Subcutaneous abdominal adipose tissue (tissue), 5 donors: ENCODE results near the gene GJB4.

ENCODE experiments used
- H3K27ac ChIP-seq: one replicate; pipeline ENCODE4 v1.7.0; 2013; ENCODE audit warnings: low read depth, mild to moderate bottlenecking, inconsistent platforms, low read length, moderate library complexity
- H3K27me3 ChIP-seq, 5 donors: one replicate each; pipeline ENCODE4 v1.7.0; 2013; ENCODE audit warnings: low read length in 5 of 5, inconsistent platforms in 1 of 5; ENCODE audit not compliant: control insufficient read depth in 5 of 5, insufficient read depth in 4 of 5
- H3K36me3 ChIP-seq, 5 donors: one replicate each; pipeline ENCODE4 v1.7.0; 2013; ENCODE audit warnings: low read length in 5 of 5; ENCODE audit not compliant: control insufficient read depth in 5 of 5, insufficient read depth in 5 of 5
- H3K4me1 ChIP-seq, 5 donors: one replicate each; pipeline ENCODE4 v1.7.0; 2013; ENCODE audit warnings: low read length in 5 of 5, mild to moderate bottlenecking in 3 of 5, moderate library complexity in 1 of 5; ENCODE audit not compliant: control insufficient read depth in 5 of 5, insufficient read depth in 5 of 5
- H3K4me3 ChIP-seq, 5 donors: one replicate each; pipeline ENCODE4 v1.7.0; 2013; ENCODE audit warnings: low read length in 5 of 5, low read depth in 1 of 5
- H3K9ac ChIP-seq, 5 donors: one replicate each; pipeline ENCODE4 v1.7.0; 2013; ENCODE audit warnings: low read length in 5 of 5, mild to moderate bottlenecking in 4 of 5, moderate library complexity in 3 of 5
- H3K9me3 ChIP-seq, 5 donors: one replicate each; pipeline ENCODE4 v1.7.0; 2013; ENCODE audit warnings: low read length in 5 of 5; ENCODE audit not compliant: control insufficient read depth in 5 of 5
- donor health status: healthy.
- donor health status: healthy.
- donor health status: healthy.
- donor health status: healthy.
- donor health status: healthy.

Gene GJB4

GRCh38 chr1:34759503-34760357, at the start of gene GJB4:
Gene GJB4 (plus strand): TSS chr1:34759740. CDS start chr1:34761255, 1,515 bp downstream.
- Histone ChIP-seq H3K9ac (no peak within 1 kb of the TSS), H3K36me3 (no peaks in the 10 kb centered on the region), H3K27ac (no peak within 1 kb of the TSS), H3K4me1 (no peaks in the 10 kb centered on the region), H3K27me3 (peaks cover 6 to 27% (median 12%) of the 10 kb centered on the region in 5 donors), H3K9me3 (peaks cover 0 to 4% (median 0%) of the 10 kb centered on the region in 5 donors), H3K4me3 (no peak within 1 kb of the TSS)

- peaks cover 0 to 13% (median 11%) of the 10 kb centered on the region in 5 donors for H3K27me3 ChIP-seq
- H3K27ac ChIP-seq = no peak overlapping the region
- no peak overlapping the region for H3K4me3 ChIP-seq
- no peaks in the 10 kb centered on the region for H3K36me3 ChIP-seq
- peaks cover 0 to 5% (median 0%) of the 10 kb centered on the region in 5 donors for H3K4me1 ChIP-seq
- H3K9me3 ChIP-seq = no peaks in the 10 kb centered on the region
- no peak overlapping the region for H3K9ac ChIP-seq
Observed at GRCh38 chr1:34710812-34711211, 48.7 kb upstream of the GJB4 start.

- Histone ChIP-seq H3K9me3 (no peaks in the 10 kb centered on the region), H3K4me1 (peaks cover 0 to 5% (median 0%) of the 10 kb centered on the region in 5 donors), H3K9ac (no peak overlapping the region), H3K4me3 (no peak overlapping the region), H3K36me3 (no peaks in the 10 kb centered on the region), H3K27me3 (peaks cover 0 to 9% (median 6%) of the 10 kb centered on the region in 5 donors), H3K27ac (no peak overlapping the region)
Observed at GRCh38 chr1:34711485-34711884, 48.1 kb upstream of the GJB4 start.

GRCh38 chr1:34712007-34712688, 47.4 kb upstream of the GJB4 start:
- Histone ChIP-seq H3K36me3 (no peaks in the 10 kb centered on the region), H3K9ac (no peak overlapping the region), H3K27me3 (peaks cover 0 to 9% (median 6%) of the 10 kb centered on the region in 5 donors), H3K4me3 (no peak overlapping the region), H3K27ac (no peak overlapping the region), H3K4me1 (peaks cover 0 to 5% (median 0%) of the 10 kb centered on the region in 5 donors), H3K9me3 (no peaks in the 10 kb centered on the region)

GRCh38 chr1:34713443-34713842, 46.1 kb upstream of the GJB4 start:
- Histone ChIP-seq H3K9ac (no peak overlapping the region), H3K4me1 (peaks cover 0 to 5% (median 0%) of the 10 kb centered on the region in 5 donors), H3K36me3 (no peaks in the 10 kb centered on the region), H3K4me3 (no peak overlapping the region), H3K27ac (no peak overlapping the region), H3K27me3 (peaks cover 0 to 9% (median 6%) of the 10 kb centered on the region in 5 donors), H3K9me3 (peaks cover 0 to 10% (median 5%) of the 10 kb centered on the region in 5 donors)

- H3K9ac ChIP-seq = no peak overlapping the region
- peaks cover 0 to 10% (median 6%) of the 10 kb centered on the region in 5 donors for H3K27me3 ChIP-seq
- no peaks in the 10 kb centered on the region for H3K36me3 ChIP-seq
- H3K4me3 ChIP-seq = no peak overlapping the region
- peaks cover 0 to 5% (median 0%) of the 10 kb centered on the region in 5 donors for H3K4me1 ChIP-seq
- H3K27ac ChIP-seq = no peak overlapping the region
- peaks cover 0 to 10% (median 5%) of the 10 kb centered on the region in 5 donors for H3K9me3 ChIP-seq
Observed at GRCh38 chr1:34714386-34714785, 45.2 kb upstream of the GJB4 start.

GRCh38 chr1:34715139-34715538, 44.4 kb upstream of the GJB4 start:
- Histone ChIP-seq H3K4me1 (peaks cover 0 to 5% (median 0%) of the 10 kb centered on the region in 5 donors), H3K27me3 (peaks cover 0 to 10% (median 6%) of the 10 kb centered on the region in 5 donors), H3K36me3 (no peaks in the 10 kb centered on the region), H3K9me3 (peaks cover 0 to 10% (median 5%) of the 10 kb centered on the region in 5 donors), H3K27ac (no peak overlapping the region), H3K9ac (no peak overlapping the region), H3K4me3 (no peak overlapping the region)

- Histone ChIP-seq H3K27me3 (peaks cover 0 to 9% (median 3%) of the 10 kb centered on the region in 5 donors), H3K4me3 (no peak overlapping the region), H3K9ac (no peak overlapping the region), H3K4me1 (no peaks in the 10 kb centered on the region), H3K36me3 (no peaks in the 10 kb centered on the region), H3K9me3 (peaks cover 0 to 10% (median 5%) of the 10 kb centered on the region in 5 donors), H3K27ac (no peak overlapping the region)
Observed at GRCh38 chr1:34721241-34721640, 38.3 kb upstream of the GJB4 start.

- H3K4me3 ChIP-seq = no peak overlapping the region
- H3K9ac ChIP-seq = no peak overlapping the region
- peaks cover 0 to 9% (median 3%) of the 10 kb centered on the region in 5 donors for H3K27me3 ChIP-seq
- no peaks in the 10 kb centered on the region for H3K4me1 ChIP-seq
- no peaks in the 10 kb centered on the region for H3K36me3 ChIP-seq
- peaks cover 0 to 10% (median 5%) of the 10 kb centered on the region in 5 donors for H3K9me3 ChIP-seq
- H3K27ac ChIP-seq = no peak overlapping the region
Observed at GRCh38 chr1:34721646-34722355, 37.7 kb upstream of the GJB4 start.
